Hair follicle dermal papilla cell (primary cell): Measurements from ENCODE around the gene SCLT1. TPM values are rescaled to one million over a fixed set of nuclear protein-coding genes. Genes with fewer than 3 reads are reported as not detected.

Experiments
- small RNA-seq: library from RNA; depleted of rRNA; stranded (forward); fragments of <200 nt; gene quantifications from one replicate; pipeline ENCODE3, GENCODE V24; 2012
- total RNA-seq: library from RNA; depleted of rRNA; stranded (reverse); fragments of >200 nt; gene quantifications from 2 replicates; pipeline ENCODE4 v1.2.3, GENCODE V29; 2012

SCLT1 gene
- 11.2 and 19.8 TPM in 2 replicates for total RNA-seq

GRCh38 chr4:129093191-129093920 is at the start of gene SCLT1:
SCLT1 (minus strand) TSS chr4:129093539; CDS start chr4:129093103, 436 bp downstream.

GRCh38 chr4:129095811-129096454 is 2.6 kb upstream of the SCLT1 start, which contains the start of gene C4orf33:
C4orf33 (plus strand) TSS chr4:129096152; CDS start chr4:129102611, 6,459 bp downstream.

Small RNAs within 50 kb of the gene (small RNA-seq; reads per million reads assigned to genes)
- not detected for gene AC093826.2

Other genes with a start within 250 kb of the SCLT1 start
- 6.0 and 6.6 TPM in 2 replicates for gene C4orf33, start 2.6 kb upstream of the SCLT1 start, total RNA-seq